HG03175 (cell line): ENCODE measurements around the gene YIPF4.
"Not testable (repeated sequence)": the region's sequence is repeated elsewhere in the genome, so short reads cannot be mapped to it uniquely, and the experiment has no call there.

Experiments used
- ATAC-seq: cut with Tn5 transposase; IDR thresholded peaks from one replicate; pipeline ENCODE4 v1.9.1; 2021; ENCODE audit warnings: mild to moderate bottlenecking, moderate library complexity; ENCODE audit not compliant: unreplicated experiment

The YIPF4 gene

GRCh38 chr2:32277674-32278477, at the start of gene YIPF4:
Gene YIPF4, plus strand, starts transcription at chr2:32277904. Its CDS starts 252 bp downstream, at chr2:32278156.
- ATAC-seq, result peak; percentile 99

DNA sequence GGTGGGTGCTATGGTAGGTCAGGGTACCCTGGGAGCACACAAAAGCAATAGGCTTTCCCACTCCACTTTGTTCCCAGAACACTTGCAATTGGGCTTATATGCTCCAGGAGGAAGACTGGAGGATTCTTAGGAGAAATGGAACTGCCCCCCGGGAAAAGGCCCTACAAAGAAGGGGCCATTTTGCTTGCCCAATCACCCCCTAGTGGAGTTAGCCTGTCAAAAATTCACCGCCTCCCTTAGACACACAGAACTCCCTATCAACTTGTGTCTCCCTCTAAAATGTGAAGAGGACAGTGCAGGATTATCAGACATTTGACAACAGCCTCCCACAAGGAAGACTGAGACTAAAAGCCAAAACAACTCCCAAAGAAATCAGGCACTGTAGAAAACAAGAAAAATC, 49.5 kb upstream of the YIPF4 start:
- no peak for ATAC-seq

DNA sequence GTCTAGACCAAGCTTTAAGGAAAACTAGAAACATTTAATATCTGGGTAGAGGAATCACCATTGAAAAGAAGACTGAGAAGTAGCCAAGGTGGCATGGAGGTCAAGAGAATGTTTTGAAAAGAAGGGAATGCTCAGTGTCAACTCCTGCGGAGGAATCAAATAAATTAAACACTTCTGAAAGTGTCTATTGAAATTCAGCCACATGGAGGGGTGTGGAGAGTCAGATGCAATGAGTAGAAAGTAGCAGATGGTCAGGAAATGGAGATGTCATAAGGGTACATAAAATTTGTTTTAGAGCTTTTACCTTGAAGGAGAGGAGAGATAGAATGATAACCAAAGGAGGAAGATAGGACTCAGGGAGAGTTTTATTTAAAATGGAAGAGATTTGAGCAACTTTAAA, 48.1 kb upstream of the YIPF4 start:
- no peak for ATAC-seq

DNA sequence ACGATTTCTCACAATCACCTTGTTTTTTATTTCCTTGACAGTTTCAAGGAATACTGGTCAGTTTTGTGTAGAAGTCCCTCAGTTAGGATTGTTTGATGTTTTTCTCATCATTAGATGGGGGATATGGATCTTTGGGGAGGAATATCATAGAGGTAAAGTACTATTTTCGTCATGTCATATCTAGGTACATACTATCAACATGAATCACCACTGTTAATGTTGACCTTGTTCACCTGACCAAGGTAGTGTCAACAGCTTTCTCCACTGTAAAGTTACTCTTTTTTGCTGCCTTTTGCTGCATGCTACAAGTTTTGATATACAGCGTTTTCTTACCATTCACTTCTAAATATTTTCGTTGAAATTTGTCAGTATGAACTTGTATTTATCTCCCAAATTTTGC, 45.7 kb upstream of the YIPF4 start:
- ATAC-seq, result no peak

- ATAC-seq, result no peak
Measured at GRCh38 chr2:32235315-32235714, 42.4 kb upstream of the YIPF4 start.

- ATAC-seq, result no peak
Measured at GRCh38 chr2:32237488-32237887, 40.2 kb upstream of the YIPF4 start.

- ATAC-seq, result no peak
Measured at GRCh38 chr2:32237996-32238395, 39.7 kb upstream of the YIPF4 start.

GRCh38 chr2:32242331-32242730, 35.4 kb upstream of the YIPF4 start:
- no peak for ATAC-seq

- no peak for ATAC-seq
Measured at GRCh38 chr2:32246911-32247310, 30.8 kb upstream of the YIPF4 start.

GRCh38 chr2:32248299-32248698, 29.4 kb upstream of the YIPF4 start:
- ATAC-seq, result no peak

DNA sequence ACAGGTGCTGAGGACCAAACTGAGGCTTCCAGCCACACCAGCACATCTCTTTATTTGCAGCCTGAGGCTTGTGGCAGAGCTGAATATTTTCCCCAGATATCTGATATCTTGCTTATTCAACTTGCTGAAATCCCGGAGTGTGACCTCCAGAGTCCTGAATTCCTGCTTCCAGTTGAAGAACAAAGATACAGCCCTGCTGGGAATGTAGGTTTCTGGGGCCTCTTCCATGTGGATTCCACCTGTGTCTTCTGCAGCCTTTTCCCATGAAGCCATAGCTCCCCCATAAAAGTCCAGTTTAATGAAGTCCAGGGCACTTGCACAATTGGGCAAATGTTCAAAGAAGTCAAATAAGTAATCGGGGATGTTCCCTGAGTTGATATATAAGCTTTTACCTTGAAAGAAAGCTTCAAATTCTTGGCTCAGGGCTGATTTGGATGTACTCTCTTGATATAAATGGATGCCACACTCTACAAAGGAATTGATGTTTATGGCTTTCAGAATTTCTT, 27.9 kb upstream of the YIPF4 start:
- no peak for ATAC-seq

GRCh38 chr2:32250290-32250689, 27.4 kb upstream of the YIPF4 start:
- no peak for ATAC-seq

DNA sequence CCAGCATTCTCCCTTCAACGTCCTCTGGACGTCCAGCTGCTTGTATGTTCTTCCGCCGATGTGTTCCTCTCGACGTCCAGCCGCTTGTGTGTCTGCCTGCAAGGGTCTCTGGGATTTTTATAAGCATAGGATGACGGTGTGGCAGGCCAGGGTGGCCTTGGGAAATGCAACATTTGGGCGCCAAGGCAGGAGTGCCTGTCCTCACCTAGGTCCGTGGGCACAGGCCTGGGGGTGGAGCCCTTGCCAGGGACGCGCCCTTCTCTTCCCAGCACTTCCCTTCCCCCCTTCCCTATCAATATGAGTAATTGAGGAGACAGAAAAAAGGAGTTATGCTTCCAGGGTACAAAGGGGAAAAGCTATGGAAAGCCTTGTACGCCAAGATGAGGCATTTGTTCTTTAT, 19.5 kb upstream of the YIPF4 start:
- ATAC-seq, result no peak

GRCh38 chr2:32260376-32260775, 17.3 kb upstream of the YIPF4 start:
- no peak for ATAC-seq

- ATAC-seq, result no peak
Measured at GRCh38 chr2:32262105-32262504, 15.6 kb upstream of the YIPF4 start.

DNA sequence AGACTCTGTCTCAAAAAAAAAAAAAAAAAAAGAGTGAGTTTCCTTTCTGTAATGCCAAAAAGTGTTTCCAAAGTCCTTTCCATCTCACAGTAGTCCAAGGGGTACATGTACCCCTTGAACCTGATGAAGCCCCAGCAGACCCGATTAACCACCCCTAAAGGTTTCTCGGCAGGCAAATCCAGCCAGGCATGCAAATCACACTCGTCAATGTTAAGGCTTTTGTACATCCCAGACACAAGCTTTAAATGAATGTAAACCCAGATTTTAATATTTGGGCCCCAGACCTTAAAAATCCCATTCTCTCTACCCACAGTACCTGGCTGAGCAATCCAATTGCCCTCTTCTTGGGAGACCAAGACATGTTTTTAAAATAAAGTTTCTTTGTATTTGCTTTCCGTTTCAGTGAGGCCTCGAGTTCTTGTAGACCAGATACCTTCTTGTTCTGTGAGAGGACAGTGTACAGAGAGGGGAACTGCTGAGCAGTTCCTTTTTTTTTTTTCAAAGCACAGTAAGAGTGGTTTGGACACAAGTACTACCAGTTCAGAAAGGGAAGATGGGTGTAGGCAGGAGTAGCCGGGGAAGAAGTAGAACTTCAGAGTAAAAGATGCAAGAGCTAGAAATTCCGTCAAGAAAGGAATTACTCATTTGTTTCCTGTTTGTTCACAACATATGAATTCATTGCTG, 13.1 kb upstream of the YIPF4 start, which contains the start of gene NLRC4:
TSS of gene NLRC4 (minus strand) at position 465 of the 684 bp plus-strand sequence. CDS start 8,111 bp downstream, outside the sequence.
- ATAC-seq, result peak; percentile 97

DNA sequence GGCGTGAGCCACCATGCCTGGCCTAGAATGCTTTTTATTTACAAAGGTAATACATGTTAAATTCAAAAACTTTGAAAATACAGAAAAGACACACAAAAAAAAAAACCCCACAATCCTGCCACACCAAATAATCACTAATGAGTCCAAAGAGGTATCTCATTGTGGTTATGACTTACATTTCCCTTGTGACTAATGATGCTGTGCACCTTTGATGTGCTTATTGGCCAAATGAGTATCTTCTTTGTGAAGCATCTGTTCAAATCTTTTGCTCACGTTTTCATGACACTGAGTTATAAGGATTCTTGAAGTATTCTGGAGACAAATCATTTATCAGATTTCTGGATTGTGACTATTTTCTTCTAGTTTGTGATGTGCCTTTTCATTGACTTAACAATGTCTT, 6.6 kb upstream of the YIPF4 start:
- no peak for ATAC-seq

DNA sequence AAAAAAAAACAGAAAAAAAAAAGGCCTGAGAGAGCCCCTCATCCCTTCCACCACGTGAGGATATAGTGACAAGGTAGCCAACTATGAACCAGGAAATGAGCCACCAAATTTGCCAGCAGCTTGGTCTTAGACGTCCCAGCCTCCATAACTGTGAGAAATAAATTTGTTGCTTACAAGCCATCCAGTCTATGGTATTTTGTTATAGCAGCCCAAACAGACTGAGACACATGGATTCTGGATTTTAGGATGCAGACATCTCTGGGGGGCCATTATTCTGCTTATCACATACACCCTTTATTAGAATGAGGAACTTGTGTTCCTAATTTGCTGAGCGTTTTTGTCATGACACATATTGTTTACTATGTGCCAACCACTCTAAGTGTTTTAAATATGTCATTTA, 5.4 kb upstream of the YIPF4 start:
- no peak for ATAC-seq

- no peak for ATAC-seq
Measured at GRCh38 chr2:32274289-32274688, 3.4 kb upstream of the YIPF4 start.

- ATAC-seq, result not testable (repeated sequence)
Measured at GRCh38 chr2:32275790-32276189, 1.9 kb upstream of the YIPF4 start.

GRCh38 chr2:32277363-32277673, 386 bp upstream of the YIPF4 start:
- ATAC-seq, result peak; percentile 3

DNA sequence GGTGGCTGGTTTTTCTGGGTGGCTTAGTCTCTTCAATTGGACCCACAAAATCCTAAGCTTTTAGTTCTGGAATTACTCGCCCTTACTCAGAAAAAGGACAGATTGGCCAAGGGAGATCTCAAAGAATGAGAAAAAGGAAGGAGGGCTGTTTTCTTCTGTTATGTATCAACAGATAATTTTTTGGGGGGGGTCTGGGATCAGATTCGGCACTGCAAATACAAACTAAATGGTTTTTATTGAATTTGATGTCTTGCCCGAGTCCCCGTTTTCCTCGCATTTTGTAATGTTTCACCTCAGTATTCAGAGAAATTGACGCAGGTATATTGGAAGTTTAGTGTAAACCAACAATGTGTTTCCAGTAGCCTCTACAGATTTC, 762 bp downstream of the YIPF4 start:
- ATAC-seq, result no peak
